Gastrocnemius medialis (tissue), 4 donors: ENCODE measurements around the gene SHQ1. TPM values are rescaled to one million over a fixed set of nuclear protein-coding genes. Genes with fewer than 3 reads are reported as not detected.

Experiments used
- ATAC-seq, 2 donors: fragments of 150-250 bp; one replicate each; pipeline ENCODE4 v1.9.1; 2016
- DNase-seq, 2 donors: peaks; one replicate each; pipeline ENCODE4 v3.0.0-alpha.2; 2019
- H3K27ac ChIP-seq, 4 donors: fragments of 200-600 bp; sonication (generic); 1 replicate in 1 of 4; 2 replicates in 3 of 4; pipeline ENCODE4 v1.5.1; 2016 to 2018; ENCODE audit warnings: mild to moderate bottlenecking in 2 of 4, moderate library complexity in 1 of 4
- H3K27me3 ChIP-seq, 3 donors: fragments of 200-600 bp; sonication (generic) in 2 of 3; 1 replicate in 1 of 3; 2 replicates in 2 of 3; pipeline versions ENCODE4 v1.5.1 to v1.6.0; 2016 to 2019; ENCODE audit warnings: mild to moderate bottlenecking in 1 of 3, moderate library complexity in 1 of 3
- H3K36me3 ChIP-seq, 2 donors: fragments of 200-600 bp; sonication (generic) in 1 of 2; one replicate each; pipeline ENCODE4 v1.5.1; 2017 to 2018
- H3K4me1 ChIP-seq, 2 donors: fragments of 200-600 bp; sonication (generic) in 1 of 2; one replicate each; pipeline ENCODE4 v1.5.1; 2016 to 2017; ENCODE audit warnings: mild to moderate bottlenecking in 2 of 2
- H3K4me3 ChIP-seq, 4 donors: fragments of 200-600 bp; sonication (generic) in 3 of 4; 1 replicate in 1 of 4; 2 replicates in 3 of 4; pipeline ENCODE4 v1.5.1; 2016 to 2019; ENCODE audit warnings: mild to moderate bottlenecking in 2 of 4
- H3K9me3 ChIP-seq, 3 donors: fragments of 200-600 bp; sonication (generic) in 2 of 3; 1 replicate in 1 of 3; 2 replicates in 2 of 3; pipeline ENCODE4 v1.5.1; 2016 to 2019
- CTCF ChIP-seq, 5 experiments: fragments of 450-650 bp in 3 of 5; fragments of 200-600 bp in 2 of 5; sonication (generic) in 2 of 5; IDR thresholded peaks in 4 of 5; conservative IDR thresholded peaks in 1 of 5; 1 replicate in 4 of 5; 2 replicates in 1 of 5; pipeline ENCODE4 v1.5.1; 2016 to 2019; ENCODE audit warnings: antibody characterized with exemption in 5 of 5, mild to moderate bottlenecking in 3 of 5, moderate library complexity in 3 of 5
- POLR2A ChIP-seq, 2 donors: fragments of 450-650 bp; IDR thresholded peaks; one replicate each; pipeline ENCODE4 v1.6.1; 2017; ENCODE audit warnings: antibody characterized with exemption in 2 of 2, mild to moderate bottlenecking in 2 of 2, moderate library complexity in 2 of 2
- in situ Hi-C, 4 donors: fragments of 200-750 bp; cut with MboI; loops; one replicate each; pipeline versions ENCODE4 v1.15.0 to v1.8.0; 2017; ENCODE audit warnings: low sequenced_read_pairs in 4 of 4
- intact Hi-C: fragments of 100-400 bp; cut with DNase I; formaldehyde crosslinking; loops from one replicate; pipeline ENCODE4 v1.15.1; 2023; ENCODE audit warnings: low total_unique reads
- total RNA-seq, 4 donors: library from RNA; depleted of rRNA; stranded (reverse); fragments of >200 nt; gene quantifications; one replicate each; pipeline versions ENCODE4 v1.1.0 to v1.2.3, GENCODE V29; 2016

Gene SHQ1
- total RNA-seq, 4 donors from 2014 or later: 9.2 to 15.0 (median 12.6) TPM

GRCh38 chr3:72892870-72893269 is 44.6 kb upstream of the SHQ1 start:
- Histone ChIP-seq H3K27me3 (no peaks in the 10 kb centered on the region), H3K36me3 (no peaks in the 10 kb centered on the region), H3K9me3 (no peaks in the 10 kb centered on the region), H3K27ac (no peak overlapping the region), H3K4me1 (no peaks in the 10 kb centered on the region), H3K4me3 (no peak overlapping the region)
- ATAC-seq (no peak), DNase-seq (no peak)
- in situ Hi-C loops (no loop called here), intact Hi-C loops (no loop called here)
- TF ChIP-seq POLR2A (IDR thresholded peaks at IDR 0.05) (no peak), CTCF (IDR thresholded peaks at IDR 0.05 in 4 of 5, conservative IDR thresholded peaks at IDR 0.05 in 1 of 5) (no peak)

- peak overlapping the region in 3 of 4 donors; percentile 20 to 43 (median 30) for H3K27ac ChIP-seq
- H3K27me3 ChIP-seq: no peaks in the 10 kb centered on the region
- intact Hi-C loops: no loop called here
- in situ Hi-C loops: no loop called here
- no peak overlapping the region for H3K4me3 ChIP-seq
- no peak for TF ChIP-seq POLR2A (IDR thresholded peaks at IDR 0.05)
- TF ChIP-seq CTCF (IDR thresholded peaks at IDR 0.05 in 4 of 5, conservative IDR thresholded peaks at IDR 0.05 in 1 of 5): no peak
- no peaks in the 10 kb centered on the region for H3K9me3 ChIP-seq
- H3K4me1 ChIP-seq: peaks cover 5 to 6% of the 10 kb centered on the region in 2 donors
- ATAC-seq: peak; percentile 43 to 54
- no peaks in the 10 kb centered on the region for H3K36me3 ChIP-seq
- DNase-seq: no peak
These were observed 44.0 kb upstream of the SHQ1 start for GRCh38 chr3:72892081-72892775.

GRCh38 chr3:72891053-72891855 is 43.0 kb upstream of the SHQ1 start:
- Histone ChIP-seq H3K27me3 (no peaks in the 10 kb centered on the region), H3K36me3 (no peaks in the 10 kb centered on the region), H3K4me3 (no peak overlapping the region), H3K9me3 (no peaks in the 10 kb centered on the region), H3K27ac (peak overlapping the region; percentile 2 to 30 (median 14)), H3K4me1 (peaks cover 14% of the 10 kb centered on the region in 2 donors)
- ATAC-seq (no peak), DNase-seq (no peak)
- in situ Hi-C loops (no loop called here), intact Hi-C loops (no loop called here)
- TF ChIP-seq POLR2A (IDR thresholded peaks at IDR 0.05): no peak
- no peak for TF ChIP-seq CTCF (IDR thresholded peaks at IDR 0.05 in 4 of 5, conservative IDR thresholded peaks at IDR 0.05 in 1 of 5)

GRCh38 chr3:72890166-72890925 is 42.1 kb upstream of the SHQ1 start:
- ATAC-seq (no peak), DNase-seq (no peak)
- H3K27me3 ChIP-seq: no peaks in the 10 kb centered on the region
- peaks cover 14% of the 10 kb centered on the region in 2 donors for H3K4me1 ChIP-seq
- intact Hi-C loops: no loop called here
- in situ Hi-C loops: no loop called here
- no peak for TF ChIP-seq POLR2A (IDR thresholded peaks at IDR 0.05)
- no peak for TF ChIP-seq CTCF (IDR thresholded peaks at IDR 0.05 in 4 of 5, conservative IDR thresholded peaks at IDR 0.05 in 1 of 5)
- H3K4me3 ChIP-seq: no peak overlapping the region
- no peaks in the 10 kb centered on the region for H3K36me3 ChIP-seq
- peak overlapping the region in 1 of 4 donors; percentile 23 for H3K27ac ChIP-seq
- no peaks in the 10 kb centered on the region for H3K9me3 ChIP-seq
